A549 treated with CORT108297 at 1 μM for 4 hours (cell line): ENCODE data around the gene ANKRD55. TPM values are rescaled to one million over a fixed set of nuclear protein-coding genes. Genes with fewer than 3 reads are reported as not detected.

Experiments used
- total RNA-seq: library from RNA; stranded (reverse); fragments of 200-300 nt; extraction: Qiagen RNA extraction; gene quantifications from 5 replicates; pipeline ENCODE4 v1.2.3, GENCODE V29; 2022

ANKRD55 gene
- total RNA-seq, result 0.05 to 0.08 TPM in 2 of 5 replicates, not detected in the others

GRCh38 chr5:56233230-56233629, at the start of gene ANKRD55:
TSS of gene ANKRD55 (minus strand) at chr5:56233330. CDS start at chr5:56232913, 417 bp downstream.

Other genes starting within 250 kb of the ANKRD55 start
- gene IL6ST, start 238.4 kb downstream of the ANKRD55 start, total RNA-seq, result 32.6 to 69.5 TPM (median 49.5 TPM) in 5 replicates